ENCODE data around the gene UPB1. TPM values are rescaled to one million over a fixed set of nuclear protein-coding genes. Genes with fewer than 3 reads are reported as not detected.
"Not testable (repeated sequence)": the region's sequence is repeated elsewhere in the genome, so short reads cannot be mapped to it uniquely, and the experiment has no call there.

The UPB1 gene
- total RNA-seq, 2 experiments from 2014 or later: 0.24 to 0.31 TPM

DNA sequence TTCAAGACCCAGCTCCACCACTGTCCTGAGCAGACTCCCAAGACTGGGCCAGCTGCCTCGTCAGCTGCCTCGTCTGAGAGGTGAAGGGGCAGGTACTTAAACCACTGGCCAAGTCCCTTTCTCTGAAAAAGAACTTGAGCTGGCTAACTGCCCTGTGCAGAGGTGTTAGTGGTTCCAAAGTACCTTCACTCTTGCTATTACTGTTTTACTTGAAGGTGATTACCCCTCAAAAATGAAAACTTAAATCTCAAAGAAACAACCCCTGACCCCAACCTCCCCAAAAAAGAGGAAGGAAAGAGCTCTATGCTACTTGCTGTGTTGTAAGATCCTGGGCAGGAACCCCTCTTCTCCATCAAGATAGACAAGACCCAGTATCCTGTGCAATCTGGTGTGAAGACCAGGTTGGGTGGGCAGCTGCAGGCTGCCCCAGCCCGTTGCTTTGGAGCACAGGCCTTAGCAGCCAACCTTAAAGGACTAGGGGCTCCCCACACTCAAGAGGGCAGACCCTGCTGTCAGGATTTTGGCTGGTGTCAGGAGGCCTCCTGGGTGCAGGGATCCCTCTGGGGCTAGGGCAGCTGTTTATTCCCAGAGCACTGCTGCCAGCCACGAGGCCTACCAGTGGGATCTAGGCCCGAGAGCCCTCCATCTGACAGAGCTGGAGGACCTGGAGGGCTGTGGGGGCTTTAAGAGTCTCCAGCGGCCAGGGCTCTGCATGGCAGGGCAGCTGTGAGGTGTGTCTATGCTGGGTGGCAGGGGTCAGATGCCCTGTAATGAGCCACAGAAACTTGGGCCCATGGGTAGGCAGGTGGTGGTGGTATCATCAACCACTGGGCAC, 46.8 kb downstream of the UPB1 start:
- Mint-ChIP-seq H3K4me1 (ENCODE audit: low read depth) (no peaks in the 10 kb centered on the region), H3K27ac (no peak overlapping the region), H3K36me3 (ENCODE audit: low read depth) (peaks cover 35% of the 10 kb centered on the region), H3K27me3 (ENCODE audit: low read depth) (no peaks in the 10 kb centered on the region), H3K4me3 (no peak overlapping the region), H3K9me3 (ENCODE audit: insufficient read depth) (no peaks in the 10 kb centered on the region)
- DNase-seq (no peak), ATAC-seq (no peak)
- ChIA-PET POLR2A (interaction anchor here (0.7 kb wide), 1 partner anchor 12 kb away, joined by 4 read pairs; no protein-coding TSS in a partner anchor), CTCF (no interaction called here)

DNA sequence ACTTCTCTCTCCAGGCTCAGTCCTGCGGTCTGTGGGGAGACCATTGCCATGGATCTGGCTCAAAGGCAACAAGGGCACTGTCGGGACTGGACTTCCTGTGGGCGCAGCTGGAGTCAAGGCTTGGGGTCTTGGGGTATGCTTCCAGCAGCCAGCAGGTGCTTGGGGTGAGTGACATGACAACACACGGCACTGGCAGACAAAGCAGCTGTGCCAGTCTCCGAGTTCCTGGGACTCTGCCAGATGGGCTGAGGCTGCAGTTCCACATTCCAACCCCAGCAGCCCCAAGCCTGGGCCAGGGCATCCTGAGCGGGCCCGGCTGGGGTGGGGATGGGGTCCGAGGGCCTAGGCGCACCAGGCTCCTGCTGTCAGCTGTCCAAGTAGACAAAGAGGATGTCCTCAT, 47.5 kb downstream of the UPB1 start:
- CTCF ChIA-PET: no interaction called here
- Mint-ChIP-seq H3K4me1 (ENCODE audit: low read depth) (no peaks in the 10 kb centered on the region), H3K27me3 (ENCODE audit: low read depth) (no peaks in the 10 kb centered on the region), H3K27ac (no peak overlapping the region), H3K9me3 (ENCODE audit: insufficient read depth) (no peaks in the 10 kb centered on the region), H3K4me3 (no peak overlapping the region), H3K36me3 (ENCODE audit: low read depth) (peaks cover 42% of the 10 kb centered on the region)
- ATAC-seq (no peak), DNase-seq (no peak)
- POLR2A ChIA-PET: no interaction called here

DNA sequence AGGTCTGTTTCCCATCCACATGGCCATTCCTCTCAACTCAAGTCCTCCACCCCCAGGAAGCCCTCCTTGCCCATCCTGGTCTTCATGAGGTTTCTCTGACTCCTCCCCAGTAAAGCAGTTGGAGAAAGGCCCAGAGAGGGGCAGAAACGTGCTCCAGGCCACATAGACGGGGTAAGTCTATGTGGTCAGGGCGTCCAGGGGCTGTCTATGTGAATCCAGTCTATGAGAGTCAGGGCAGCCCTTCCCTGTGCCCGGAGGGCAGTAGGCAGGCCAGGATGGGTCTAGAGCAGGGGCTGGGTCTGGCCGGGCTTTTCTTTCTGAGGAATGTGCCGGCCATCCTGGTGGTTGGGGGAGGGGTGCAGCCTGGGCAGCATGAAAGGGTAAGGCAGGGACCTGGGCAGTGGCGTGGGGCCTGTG, 48.1 kb downstream of the UPB1 start:
- H3K4me1 Mint-ChIP-seq (ENCODE audit: low read depth): no peaks in the 10 kb centered on the region
- peaks cover 44% of the 10 kb centered on the region for H3K36me3 Mint-ChIP-seq (ENCODE audit: low read depth)
- no peaks in the 10 kb centered on the region for H3K9me3 Mint-ChIP-seq (ENCODE audit: insufficient read depth)
- H3K4me3 Mint-ChIP-seq: no peak overlapping the region
- peak; percentile 24 for ATAC-seq
- ChIA-PET POLR2A (no interaction called here), CTCF (no interaction called here)
- H3K27me3 Mint-ChIP-seq (ENCODE audit: low read depth): no peaks in the 10 kb centered on the region
- DNase-seq: no peak
- no peak overlapping the region for H3K27ac Mint-ChIP-seq

DNA sequence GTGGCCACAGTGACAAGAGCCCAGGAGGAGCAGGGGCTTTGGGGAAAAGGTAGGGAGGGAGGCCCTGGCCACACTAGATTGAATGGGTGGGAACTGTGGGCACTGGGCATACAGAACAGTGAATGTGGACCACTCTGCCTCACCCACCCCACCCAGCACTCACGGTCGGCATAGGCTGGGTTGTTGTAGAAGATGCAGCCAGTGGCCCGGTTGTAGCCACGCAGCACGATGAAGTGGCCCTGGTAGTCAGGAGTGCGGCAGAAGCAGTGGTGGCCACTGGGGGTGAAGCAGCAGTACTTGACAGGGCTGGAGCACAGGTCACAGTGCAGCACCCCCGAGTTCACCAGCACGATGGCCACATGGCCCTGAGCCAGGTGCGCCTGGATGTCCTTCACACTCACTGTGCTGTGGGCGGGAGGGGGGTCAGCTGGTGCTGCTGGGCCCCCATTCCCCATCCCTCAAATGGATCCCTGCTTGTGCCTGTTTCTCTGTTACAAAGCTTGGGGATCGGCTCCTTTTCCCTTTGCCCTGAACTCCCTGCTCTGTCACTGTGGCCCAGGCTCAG, 48.6 kb downstream of the UPB1 start:
- H3K4me3 Mint-ChIP-seq: no peak overlapping the region
- H3K9me3 Mint-ChIP-seq (ENCODE audit: insufficient read depth): no peaks in the 10 kb centered on the region
- ChIA-PET POLR2A (no interaction called here), CTCF (no interaction called here)
- peaks cover 47% of the 10 kb centered on the region for H3K36me3 Mint-ChIP-seq (ENCODE audit: low read depth)
- ATAC-seq (no peak), DNase-seq (no peak)
- H3K27me3 Mint-ChIP-seq (ENCODE audit: low read depth): no peaks in the 10 kb centered on the region
- H3K27ac Mint-ChIP-seq: no peak overlapping the region
- no peaks in the 10 kb centered on the region for H3K4me1 Mint-ChIP-seq (ENCODE audit: low read depth)

DNA sequence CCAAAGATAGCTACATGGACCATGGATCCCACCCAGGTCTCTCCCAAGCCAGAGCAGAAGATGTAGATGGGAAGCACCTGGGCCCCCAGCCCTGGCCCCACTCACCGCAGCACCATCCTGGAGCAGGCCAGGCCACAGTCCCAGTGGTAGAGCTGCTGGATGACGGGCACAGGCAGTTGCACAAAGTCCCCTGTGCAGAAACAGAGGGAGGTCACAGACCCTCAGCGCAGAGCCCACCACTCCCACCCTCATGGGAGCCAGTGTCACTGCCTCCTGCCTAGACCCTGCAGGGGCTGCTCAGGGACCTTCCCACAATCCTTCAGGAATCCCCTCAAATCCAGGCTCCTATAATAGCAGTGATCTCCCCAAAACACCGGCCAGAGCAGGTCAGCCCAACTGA, 53.7 kb downstream of the UPB1 start:
- POLR2A ChIA-PET: interaction anchor here (0.9 kb wide), 1 partner anchor 19 kb away, joined by 3 read pairs; no protein-coding TSS in a partner anchor
- peak overlapping the region; percentile 66 for H3K27ac Mint-ChIP-seq

DNA sequence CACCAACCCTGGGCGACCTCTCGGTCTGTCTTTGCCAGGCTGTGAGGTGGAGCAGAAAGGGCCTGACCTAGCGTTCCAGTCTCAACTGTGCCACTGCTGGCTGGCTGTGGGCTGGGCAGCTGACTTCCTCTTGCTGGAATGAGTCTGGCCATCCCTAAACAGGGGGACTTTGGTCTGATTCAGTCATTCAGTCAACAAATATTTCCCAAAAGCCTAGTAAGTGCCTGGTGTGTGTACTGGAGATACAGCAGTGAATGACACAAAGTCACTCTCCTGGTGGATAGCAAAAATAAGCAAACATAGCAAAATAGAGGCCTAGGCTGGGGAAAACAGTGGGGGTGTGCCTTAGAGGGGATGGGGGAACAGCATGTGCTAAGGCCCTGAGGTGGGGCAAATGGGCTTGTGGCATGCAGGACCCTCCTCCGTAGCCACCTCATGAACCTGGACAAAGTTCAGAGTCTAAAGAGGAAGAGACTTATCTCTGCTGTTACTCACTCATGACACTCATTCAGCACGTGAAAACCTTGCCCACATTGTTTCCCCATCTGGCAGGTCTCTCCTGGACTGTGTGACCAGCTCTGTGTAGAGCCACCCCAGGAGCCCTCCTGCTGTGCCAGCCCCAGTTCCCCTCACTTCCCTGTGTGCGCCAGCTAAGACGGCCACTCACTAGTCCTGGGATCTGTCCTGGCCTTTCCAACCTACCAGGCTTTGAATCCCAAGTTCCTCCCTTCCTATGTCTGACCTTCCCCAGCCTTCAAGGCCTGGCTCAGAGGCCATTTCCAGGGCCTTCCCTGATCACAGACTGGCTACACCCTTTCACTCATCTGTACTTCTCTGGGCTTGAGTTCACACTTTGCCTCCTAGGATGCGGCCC, 55.1 kb downstream of the UPB1 start:
- H3K27ac Mint-ChIP-seq: peak overlapping the region; percentile 62
- ATAC-seq: no peak
- H3K9me3 Mint-ChIP-seq (ENCODE audit: insufficient read depth): no peaks in the 10 kb centered on the region
- POLR2A ChIA-PET: interaction anchor here (0.5 to 0.9 kb wide), 2 partner anchors 20 to 159 kb away, joined by 3 read pairs; no protein-coding TSS in a partner anchor
- H3K4me1 Mint-ChIP-seq (ENCODE audit: low read depth): peaks cover 26% of the 10 kb centered on the region
- no peak for DNase-seq
- no peak overlapping the region for H3K4me3 Mint-ChIP-seq
- peaks cover 30% of the 10 kb centered on the region for H3K36me3 Mint-ChIP-seq (ENCODE audit: low read depth)
- CTCF ChIA-PET: interaction anchor here (1.0 kb wide), 1 partner anchor 226 kb away, joined by 3 read pairs; no protein-coding TSS in a partner anchor
- H3K27me3 Mint-ChIP-seq (ENCODE audit: low read depth): no peaks in the 10 kb centered on the region

More for the DNA sequence above, 53.7 kb downstream of the UPB1 start:
- DNase-seq (no peak), ATAC-seq (no peak)
- Mint-ChIP-seq H3K4me3 (no peak overlapping the region), H3K36me3 (ENCODE audit: low read depth) (peaks cover 28% of the 10 kb centered on the region), H3K27me3 (ENCODE audit: low read depth) (no peaks in the 10 kb centered on the region), H3K9me3 (ENCODE audit: insufficient read depth) (no peaks in the 10 kb centered on the region), H3K4me1 (ENCODE audit: low read depth) (peaks cover 22% of the 10 kb centered on the region)
- CTCF ChIA-PET: no interaction called here

DNA sequence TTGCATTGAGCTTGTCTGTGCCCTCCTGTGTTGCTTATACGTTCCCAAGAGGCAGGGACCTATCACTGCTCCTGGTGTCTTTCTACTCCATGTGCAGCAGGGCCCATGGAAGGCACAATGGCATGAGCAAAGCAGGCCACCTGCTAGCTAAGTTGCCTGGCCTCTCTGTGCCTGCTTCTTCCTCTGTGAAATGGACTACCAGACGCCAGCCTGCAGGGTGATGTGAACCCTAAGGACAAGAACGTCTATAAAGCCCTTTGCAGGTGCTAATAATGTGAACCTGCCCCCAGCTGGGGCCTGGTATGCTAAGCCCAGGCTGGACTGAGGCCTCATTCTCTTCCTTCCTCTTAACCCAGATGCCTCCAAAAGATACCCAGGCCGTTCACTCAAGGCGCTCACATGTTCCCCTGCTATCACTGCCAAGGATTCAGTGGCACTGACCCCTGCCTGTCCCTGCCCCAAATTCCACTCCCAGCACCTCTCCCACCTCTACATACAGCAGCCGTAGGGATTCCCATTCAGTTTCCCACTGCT, 55.8 kb downstream of the UPB1 start:
- Mint-ChIP-seq H3K27me3 (ENCODE audit: low read depth) (no peaks in the 10 kb centered on the region), H3K27ac (peak overlapping the region; percentile 56), H3K36me3 (ENCODE audit: low read depth) (peaks cover 30% of the 10 kb centered on the region), H3K9me3 (ENCODE audit: insufficient read depth) (no peaks in the 10 kb centered on the region), H3K4me3 (no peak overlapping the region), H3K4me1 (ENCODE audit: low read depth) (peaks cover 26% of the 10 kb centered on the region)
- DNase-seq (no peak), ATAC-seq (no peak)
- ChIA-PET CTCF (interaction anchor here (1.0 kb wide), 1 partner anchor 227 kb away, joined by 3 read pairs; no protein-coding TSS in a partner anchor), POLR2A (interaction anchor here (0.5 kb wide), 1 partner anchor 159 kb away, joined by 3 read pairs; no protein-coding TSS in a partner anchor)

DNA sequence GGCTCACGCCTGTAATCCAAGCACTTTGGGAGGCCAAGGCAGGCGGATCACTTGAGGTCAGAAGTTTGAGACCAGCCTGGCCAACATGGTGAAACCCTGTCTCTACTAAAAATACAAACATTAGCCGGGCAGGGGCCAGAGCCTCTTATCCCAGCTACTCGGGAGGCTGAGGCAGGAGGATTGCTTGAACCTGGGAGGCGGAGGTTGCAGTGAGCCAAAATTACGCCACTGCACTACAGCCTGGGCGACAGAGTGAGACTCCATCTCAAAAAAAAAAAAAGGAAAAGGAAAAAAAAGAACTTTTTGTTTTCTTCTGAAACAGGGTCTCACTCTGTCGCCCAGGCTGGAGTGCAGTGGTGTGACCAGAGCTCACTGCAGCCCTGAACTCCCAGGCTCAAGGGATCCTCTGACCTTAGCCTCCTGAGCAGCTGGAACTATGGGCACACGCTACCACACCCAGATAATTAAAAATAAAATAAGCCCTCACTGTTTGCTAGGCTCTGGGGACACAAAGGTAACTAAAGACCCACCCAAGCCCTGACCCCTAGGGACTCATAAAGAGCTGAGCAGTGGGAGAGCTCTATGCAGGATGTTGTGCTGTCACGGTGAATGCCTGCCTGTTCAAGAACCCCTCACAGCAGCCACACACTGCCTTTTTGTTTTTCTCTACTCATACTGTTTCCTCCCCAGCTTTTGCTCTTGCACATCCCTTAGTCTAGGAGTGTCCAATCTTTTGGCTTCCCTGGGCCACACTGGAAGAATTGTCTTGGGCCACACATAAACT, 57.6 kb downstream of the UPB1 start:
- POLR2A ChIA-PET, CTCF ChIA-PET: not testable (repeated sequence)
- H3K4me3 Mint-ChIP-seq: peak overlapping the region; percentile 99

DNA sequence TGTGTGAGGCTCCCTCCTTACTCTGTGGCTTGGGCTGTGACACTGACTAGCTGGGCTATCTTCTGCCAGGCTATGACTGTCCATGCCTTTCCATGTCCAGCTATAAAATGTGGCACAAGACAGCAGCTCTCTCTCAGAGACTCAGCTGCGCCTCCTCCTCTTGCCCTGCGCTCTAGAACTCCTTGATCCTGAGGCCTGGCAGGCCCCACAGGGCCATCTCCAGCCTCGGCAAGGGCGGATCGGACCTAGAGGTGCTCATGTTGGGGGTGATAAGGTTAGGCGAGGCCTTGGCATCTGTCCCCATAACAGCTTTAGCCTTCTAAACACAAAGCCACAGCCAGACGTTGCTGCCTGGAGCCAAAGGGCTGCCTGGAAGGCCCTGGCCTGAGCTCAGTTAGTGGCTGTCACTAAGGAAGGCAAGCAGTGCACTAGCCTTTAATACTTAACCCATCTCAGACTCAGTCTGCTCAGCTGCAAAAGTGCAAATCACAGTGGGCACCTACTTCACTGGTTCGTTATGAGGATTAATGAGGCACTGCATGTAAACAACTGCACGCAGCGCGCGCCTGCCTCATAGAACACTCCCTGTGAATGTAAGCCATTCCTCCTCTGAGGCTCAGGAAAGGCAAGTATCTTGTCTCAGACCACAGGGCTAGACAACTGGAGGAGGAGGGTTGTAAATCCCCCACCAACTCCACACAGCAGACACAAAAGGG, 58.6 kb downstream of the UPB1 start:
- CTCF ChIA-PET: interaction anchor here (1.0 kb wide), 1 partner anchor 26 kb away, joined by 4 read pairs; no protein-coding TSS in a partner anchor
- DNase-seq (no peak), ATAC-seq (no peak)
- no peaks in the 10 kb centered on the region for H3K27me3 Mint-ChIP-seq (ENCODE audit: low read depth)
- H3K4me3 Mint-ChIP-seq: peak overlapping the region; percentile 99
- no peaks in the 10 kb centered on the region for H3K9me3 Mint-ChIP-seq (ENCODE audit: insufficient read depth)
- peak overlapping the region; percentile 96 for H3K27ac Mint-ChIP-seq
- POLR2A ChIA-PET: interaction anchor here (0.6 to 1.2 kb wide), 2 partner anchors 13 to 21 kb away, joined by 4 to 10 read pairs; no protein-coding TSS in a partner anchor
- peaks cover 33% of the 10 kb centered on the region for H3K36me3 Mint-ChIP-seq (ENCODE audit: low read depth)
- H3K4me1 Mint-ChIP-seq (ENCODE audit: low read depth): peaks cover 47% of the 10 kb centered on the region

More for the DNA sequence above, 57.6 kb downstream of the UPB1 start:
- DNase-seq; H3K27me3 Mint-ChIP-seq (ENCODE audit: low read depth); ATAC-seq; H3K9me3 Mint-ChIP-seq (ENCODE audit: insufficient read depth): not testable (repeated sequence)
- Mint-ChIP-seq H3K36me3 (ENCODE audit: low read depth) (peaks cover 28% of the 10 kb centered on the region), H3K27ac (peak overlapping the region; percentile 96), H3K4me1 (ENCODE audit: low read depth) (peaks cover 36% of the 10 kb centered on the region)

DNA sequence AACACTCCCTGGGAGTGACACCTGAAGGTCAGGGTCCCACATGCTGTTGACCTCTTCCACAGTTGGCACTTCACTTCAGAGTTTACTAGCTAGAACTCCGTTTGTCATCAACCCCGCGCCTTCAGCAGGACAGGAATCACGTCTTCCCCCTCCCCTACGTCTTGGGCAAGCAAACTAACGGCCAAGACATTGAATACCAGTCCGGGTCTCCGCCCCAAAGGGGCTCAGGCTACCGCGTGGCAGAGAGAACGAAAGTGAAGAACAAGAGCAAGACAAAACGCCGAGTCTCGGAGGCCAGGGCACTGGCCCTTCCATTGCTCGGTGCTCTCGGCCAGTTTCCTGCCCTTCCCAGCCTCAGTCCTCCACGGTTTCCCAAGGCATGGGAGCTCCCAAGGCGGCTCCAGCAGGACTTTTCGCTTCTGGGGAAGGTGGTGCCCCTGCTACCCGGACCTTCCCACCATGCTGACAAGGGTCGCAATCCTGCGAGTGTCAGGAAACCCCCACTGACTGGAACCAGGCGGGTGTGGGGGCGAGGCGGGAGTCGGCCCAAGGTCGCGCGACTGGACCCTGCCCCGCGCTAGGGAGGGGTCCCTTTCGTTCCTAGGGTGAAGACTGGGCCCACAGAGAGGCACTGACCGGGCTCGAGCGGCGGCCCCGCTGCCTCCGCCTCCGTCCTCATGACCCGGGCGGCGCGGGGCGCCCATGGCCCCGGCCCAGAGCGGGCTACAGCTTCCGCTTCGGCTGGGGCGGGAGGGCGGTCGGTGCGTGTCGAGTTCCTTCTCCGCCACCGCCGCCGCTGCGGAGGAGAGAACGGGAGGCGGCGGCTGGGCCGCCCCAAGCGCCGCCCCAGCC, 59.4 kb downstream of the UPB1 start, which contains the start of gene GUCD1:
GUCD1 (minus strand) TSS at position 826 of the 852 bp plus-strand sequence; CDS start at position 679, 147 bp downstream.
- ATAC-seq: no peak
- H3K36me3 Mint-ChIP-seq (ENCODE audit: low read depth): peaks cover 40% of the 10 kb centered on the region
- H3K4me1 Mint-ChIP-seq (ENCODE audit: low read depth): peaks cover 52% of the 10 kb centered on the region
- ChIA-PET CTCF (interaction anchor here (1.0 kb wide), 1 partner anchor 27 kb away, joined by 4 read pairs; no protein-coding TSS in a partner anchor), POLR2A (interaction anchor here (0.5 to 1.2 kb wide), 5 partner anchors 10 to 40 kb away, joined by 3 to 10 read pairs (median 3); no protein-coding TSS in a partner anchor)
- no peaks in the 10 kb centered on the region for H3K9me3 Mint-ChIP-seq (ENCODE audit: insufficient read depth)
- H3K27me3 Mint-ChIP-seq (ENCODE audit: low read depth): no peaks in the 10 kb centered on the region
- peak within 1 kb of the TSS; percentile 99 for H3K4me3 Mint-ChIP-seq
- H3K27ac Mint-ChIP-seq: peak within 1 kb of the TSS; percentile 97
- peak; percentile 49 for DNase-seq

All from activated CD8-positive, alpha-beta T cell treated with anti-CD3 and anti-CD28 coated beads, Interleukin-2, amount 10 ng/mL, durations not matched to agents 7 days and 5 days (primary cell).